ENCODE data around the gene COG7.

DNA sequence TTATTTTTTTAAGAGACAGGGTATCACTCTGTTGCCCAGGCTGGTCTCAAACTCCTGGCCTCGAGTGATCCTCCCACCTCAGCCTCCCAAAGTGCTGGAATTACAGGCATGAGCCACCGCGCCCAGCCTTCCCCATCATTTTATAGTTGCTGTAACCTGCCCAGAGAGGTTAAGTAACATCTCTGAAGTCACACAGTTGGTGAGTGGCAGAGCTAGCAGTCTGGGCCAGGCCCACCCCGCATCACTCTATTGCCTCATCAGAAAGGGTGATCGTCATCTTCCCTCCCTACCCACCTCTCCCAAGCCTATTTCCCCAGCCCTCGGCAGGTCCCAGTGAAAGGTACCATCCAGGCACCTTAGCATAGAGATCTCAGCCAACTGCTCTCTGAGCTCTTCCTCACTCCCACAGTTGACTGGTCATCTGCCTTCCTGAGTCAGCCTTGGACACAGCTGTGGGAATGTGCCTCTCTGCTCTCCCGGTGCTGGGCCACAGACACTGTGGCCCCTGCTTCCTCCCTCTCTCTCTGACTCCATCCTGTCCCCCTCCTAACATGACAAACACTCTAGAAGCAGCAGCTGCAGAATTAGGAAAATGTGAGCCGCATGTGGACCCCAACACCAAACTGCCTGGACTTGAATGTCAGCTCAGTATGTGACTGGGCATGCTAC, 93.8 kb downstream of the COG7 start:
- no peak for TF ChIP-seq ZFP3 (CRISPR knock-in tag; IDR thresholded peaks at IDR 0.05)
- TF ChIP-seq ESRRG (CRISPR knock-in tag; IDR thresholded peaks at IDR 0.05): no peak
- TF ChIP-seq PPARA (CRISPR knock-in tag; IDR thresholded peaks at IDR 0.05; ENCODE audit: borderline replicate concordance): no peak
- no peak for TF ChIP-seq ISL1 (CRISPR knock-in tag; IDR thresholded peaks at IDR 0.05)
- no peak for TF ChIP-seq RARB (CRISPR knock-in tag; IDR thresholded peaks at IDR 0.05)
- TF ChIP-seq GLIS3 (CRISPR knock-in tag; IDR thresholded peaks at IDR 0.05): no peak
- TF ChIP-seq, protein P1, sequence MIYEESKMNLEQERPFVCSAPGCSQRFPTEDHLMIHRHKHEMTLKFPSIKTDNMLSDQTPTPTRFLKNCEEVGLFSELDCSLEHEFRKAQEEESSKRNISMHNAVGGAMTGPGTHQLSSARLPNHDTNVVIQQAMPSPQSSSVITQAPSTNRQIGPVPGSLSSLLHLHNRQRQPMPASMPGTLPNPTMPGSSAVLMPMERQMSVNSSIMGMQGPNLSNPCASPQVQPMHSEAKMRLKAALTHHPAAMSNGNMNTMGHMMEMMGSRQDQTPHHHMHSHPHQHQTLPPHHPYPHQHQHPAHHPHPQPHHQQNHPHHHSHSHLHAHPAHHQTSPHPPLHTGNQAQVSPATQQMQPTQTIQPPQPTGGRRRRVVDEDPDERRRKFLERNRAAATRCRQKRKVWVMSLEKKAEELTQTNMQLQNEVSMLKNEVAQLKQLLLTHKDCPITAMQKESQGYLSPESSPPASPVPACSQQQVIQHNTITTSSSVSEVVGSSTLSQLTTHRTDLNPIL (CRISPR knock-in tag; IDR thresholded peaks at IDR 0.05; ENCODE audit: low read depth): no peak
